NCI-H2227 (cell line): ENCODE results near the gene MAX.

Source experiments
- DNase-seq: peaks from one replicate; lab custom pipeline; 2025; ENCODE audit not compliant: unreplicated experiment; lab: John Stamatoyannopoulos, UW

MAX gene

GRCh38 chr14:65074449-65075150 is 27.7 kb downstream of the MAX start:
- no peak for DNase-seq

DNA sequence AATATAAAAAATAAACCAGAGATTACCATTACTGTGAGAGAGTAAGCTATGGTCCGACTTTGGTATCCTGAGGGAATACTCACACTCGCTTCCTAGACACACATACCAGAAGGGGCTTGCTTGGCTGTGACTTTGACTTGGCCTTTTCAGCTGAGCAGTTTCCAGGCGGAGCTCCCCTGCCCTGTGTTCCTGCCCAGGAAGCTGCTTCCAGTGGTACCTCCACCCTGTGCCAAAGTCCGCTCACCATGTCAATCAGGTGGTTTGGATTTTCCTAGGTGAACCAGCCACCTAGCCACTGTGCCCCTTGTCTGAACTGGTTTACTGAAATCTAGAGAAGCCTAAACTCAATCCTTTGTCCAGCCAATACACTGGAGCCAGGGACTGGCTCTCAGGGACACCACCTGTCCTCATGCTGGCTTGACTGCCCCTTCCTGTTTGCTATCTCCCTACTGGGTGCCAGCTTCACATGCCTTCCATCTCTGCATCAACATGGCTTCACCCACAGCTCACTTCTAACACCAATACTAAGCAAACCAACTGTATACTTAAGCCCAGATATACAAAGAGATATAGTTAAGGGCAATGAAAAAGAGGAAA is 28.6 kb downstream of the MAX start:
- DNase-seq = no peak

DNA sequence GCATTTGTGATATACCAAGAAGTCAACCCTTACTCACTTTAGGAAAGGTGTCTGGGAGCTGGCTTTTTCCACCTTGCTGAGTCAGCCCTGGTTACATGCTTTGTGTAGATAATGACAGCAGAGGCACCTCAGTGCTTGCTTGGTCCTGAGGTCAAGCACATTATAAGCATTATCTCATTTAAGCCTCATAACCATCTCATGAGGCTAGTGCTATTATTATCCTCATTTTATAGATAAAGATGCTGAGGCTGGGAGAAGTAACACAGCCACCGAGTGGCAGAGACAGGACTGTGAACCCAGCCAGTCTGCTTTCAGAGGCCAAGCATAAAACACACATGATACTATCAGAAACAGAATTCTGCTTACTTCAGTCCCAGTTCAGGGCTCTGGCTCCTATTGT is 29.4 kb downstream of the MAX start:
- DNase-seq = no peak

DNA sequence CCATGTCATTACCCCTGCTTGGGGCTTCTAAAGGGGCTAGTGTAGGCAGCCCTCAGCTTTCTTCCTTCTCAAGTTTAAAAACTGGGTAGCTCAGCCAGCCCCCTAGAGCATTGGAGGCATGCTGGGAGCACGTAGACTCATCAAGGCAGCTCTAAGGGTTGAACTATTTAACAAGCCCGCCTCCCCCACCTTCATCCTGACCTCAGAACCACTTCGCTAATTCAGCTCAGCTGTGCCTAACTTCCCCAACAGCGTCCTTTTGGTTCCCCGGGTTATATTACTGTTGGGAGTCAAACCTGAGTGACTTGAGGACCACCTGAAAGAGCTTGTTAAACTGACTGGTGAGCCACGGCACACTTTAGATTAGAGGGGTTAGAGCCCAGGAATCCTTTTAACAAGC is 30.1 kb downstream of the MAX start:
- DNase-seq = no peak

DNA sequence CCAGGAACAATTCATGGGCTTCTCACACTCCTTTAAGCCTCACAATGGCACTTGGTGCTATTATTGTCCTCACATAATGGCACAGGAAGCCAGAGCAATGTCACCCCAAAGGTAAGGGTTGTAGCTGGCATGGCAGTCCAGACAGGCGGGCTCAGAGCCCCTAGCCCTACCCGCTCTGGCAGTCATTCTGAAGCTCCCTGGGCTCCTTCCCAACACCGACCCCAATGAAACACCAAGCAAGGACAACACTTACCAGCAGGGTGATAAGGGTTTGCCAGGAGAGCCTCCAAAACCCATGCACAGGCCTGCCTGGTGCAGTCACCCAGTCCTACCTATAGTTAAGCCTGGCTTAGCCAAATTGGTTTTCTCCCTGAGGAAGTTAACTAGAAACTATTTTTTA is 30.8 kb downstream of the MAX start:
- no peak for DNase-seq

GRCh38 chr14:65070471-65070976 is 31.8 kb downstream of the MAX start:
- peak; percentile 25 for DNase-seq

DNA sequence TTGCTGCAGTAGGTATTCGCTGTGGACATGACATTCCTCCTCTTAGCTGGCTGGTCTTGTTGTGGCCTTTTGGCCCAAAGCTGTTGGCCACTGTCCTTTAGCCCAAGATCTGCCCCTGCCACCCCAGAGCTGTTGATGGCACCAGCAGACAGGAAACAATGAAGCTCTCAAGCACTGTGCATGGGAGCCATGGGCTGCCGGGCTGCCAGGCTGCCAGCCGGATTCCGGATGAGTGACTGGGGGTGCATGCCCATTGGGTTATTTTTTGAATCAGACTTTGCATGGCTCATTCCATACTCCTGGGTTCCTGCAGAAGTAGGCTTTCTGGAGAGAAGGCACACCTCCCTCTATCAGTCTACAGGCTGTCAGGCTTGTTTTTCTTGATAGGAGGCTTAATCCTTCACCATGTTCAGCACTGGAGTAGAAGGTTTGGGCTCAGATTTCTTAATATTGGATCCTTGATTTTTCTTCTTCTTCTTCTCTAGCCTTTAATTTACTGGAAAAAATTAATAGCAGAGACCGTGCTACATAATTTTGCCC is 32.4 kb downstream of the MAX start:
- DNase-seq = no peak

- no peak for DNase-seq
These were observed 36.6 kb downstream of the MAX start for GRCh38 chr14:65065719-65066118.

- DNase-seq = no peak
These were observed 39.9 kb downstream of the MAX start for GRCh38 chr14:65062096-65063075.

DNA sequence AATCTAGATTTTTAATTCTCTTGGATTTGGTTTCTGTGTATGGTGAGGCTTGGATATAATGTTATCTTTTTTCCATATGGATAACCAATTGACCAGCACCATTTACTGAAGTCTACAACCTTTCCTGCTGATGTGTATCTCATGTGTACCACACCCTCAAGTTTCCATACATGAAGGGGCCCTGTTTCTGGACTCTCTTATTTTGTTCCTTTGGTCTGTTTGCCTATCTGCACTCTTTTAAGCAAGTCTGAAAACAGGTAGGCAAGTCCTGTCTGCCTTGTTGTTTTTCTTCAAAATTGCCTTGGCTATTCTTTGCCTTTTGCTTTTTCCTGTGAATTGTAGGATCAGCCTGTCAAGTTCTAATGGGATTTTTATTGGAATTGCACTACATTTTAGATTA is 44.6 kb downstream of the MAX start:
- no peak for DNase-seq

GRCh38 chr14:65054471-65055085 is 47.7 kb downstream of the MAX start:
- DNase-seq = no peak

GRCh38 chr14:65053466-65053865 is 48.9 kb downstream of the MAX start:
- DNase-seq = no peak

- DNase-seq = no peak
These were observed 49.5 kb downstream of the MAX start for GRCh38 chr14:65052832-65053231.

DNA sequence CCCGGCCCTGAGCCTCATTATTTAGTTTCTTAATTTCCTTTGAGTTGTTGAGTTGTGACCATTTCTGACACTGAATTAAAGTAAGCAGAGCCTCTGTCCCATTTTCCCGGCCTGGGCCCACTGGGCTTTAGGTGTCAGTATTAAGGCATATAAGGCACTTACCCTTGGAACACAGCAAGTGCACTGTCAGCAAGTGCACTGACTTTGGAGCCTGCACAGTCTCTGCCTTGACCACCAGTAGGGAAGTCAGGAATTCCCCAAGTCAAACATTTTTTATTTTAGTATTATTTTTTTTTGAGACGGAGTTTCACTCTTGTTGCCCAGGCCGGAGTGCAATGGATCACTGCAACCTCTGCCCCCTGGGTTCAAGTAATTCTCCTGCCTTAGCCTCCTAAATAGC is 56.6 kb downstream of the MAX start:
- no peak for DNase-seq

DNA sequence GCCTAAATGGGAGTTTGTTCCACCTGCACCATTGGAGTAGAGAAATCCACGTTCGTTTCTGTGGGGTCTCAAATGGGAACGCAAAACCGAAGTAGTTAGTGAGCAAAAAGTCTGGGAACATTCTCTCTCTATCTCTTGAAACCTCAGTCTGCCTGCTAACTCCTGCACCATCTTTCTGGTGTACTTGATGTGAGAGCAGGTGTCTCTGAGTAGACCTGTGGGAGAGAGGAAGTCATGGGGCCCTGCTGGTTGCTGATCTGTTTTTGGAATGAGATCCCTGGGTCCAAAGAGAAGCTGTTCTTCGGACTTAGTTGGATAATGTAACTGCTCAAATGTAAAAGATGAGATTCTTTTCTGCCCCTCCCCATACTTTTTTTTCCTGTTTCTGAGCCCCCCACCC is 57.3 kb downstream of the MAX start:
- DNase-seq = no peak

GRCh38 chr14:65044596-65044959 is 57.7 kb downstream of the MAX start:
- DNase-seq = no peak

- no peak for DNase-seq
These were observed 58.3 kb downstream of the MAX start for GRCh38 chr14:65043893-65044595.

DNA sequence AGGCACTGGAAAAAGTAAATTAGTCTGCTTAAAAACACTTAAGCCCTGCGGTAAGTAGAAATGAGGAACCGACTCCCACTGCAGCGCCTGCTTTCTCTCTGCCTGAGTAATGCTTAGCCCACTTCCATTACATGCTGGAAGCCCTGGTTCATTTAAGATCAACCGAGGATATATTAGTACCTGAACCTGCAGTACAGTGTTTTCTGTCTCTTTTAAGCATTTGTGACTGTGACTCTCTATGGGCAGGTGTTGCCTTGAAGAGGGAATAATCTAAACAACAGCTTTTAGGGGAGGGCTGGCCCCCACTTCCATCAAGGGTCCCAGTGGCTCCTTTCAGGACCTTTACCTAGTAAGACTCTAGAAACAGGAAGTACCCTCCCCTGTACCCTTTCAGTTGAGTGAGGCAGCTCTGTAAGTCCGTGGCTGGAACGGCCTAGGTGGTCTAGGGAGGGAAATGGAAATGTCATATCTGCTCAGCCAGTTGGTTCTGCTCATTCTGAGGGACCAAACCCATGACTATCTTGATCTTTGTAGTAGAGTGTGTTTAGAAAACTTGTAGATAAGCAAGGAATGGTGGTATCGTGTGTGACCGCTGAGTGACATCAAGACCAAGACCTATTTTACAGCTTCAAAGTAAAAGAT is 59.5 kb downstream of the MAX start:
- DNase-seq = no peak

DNA sequence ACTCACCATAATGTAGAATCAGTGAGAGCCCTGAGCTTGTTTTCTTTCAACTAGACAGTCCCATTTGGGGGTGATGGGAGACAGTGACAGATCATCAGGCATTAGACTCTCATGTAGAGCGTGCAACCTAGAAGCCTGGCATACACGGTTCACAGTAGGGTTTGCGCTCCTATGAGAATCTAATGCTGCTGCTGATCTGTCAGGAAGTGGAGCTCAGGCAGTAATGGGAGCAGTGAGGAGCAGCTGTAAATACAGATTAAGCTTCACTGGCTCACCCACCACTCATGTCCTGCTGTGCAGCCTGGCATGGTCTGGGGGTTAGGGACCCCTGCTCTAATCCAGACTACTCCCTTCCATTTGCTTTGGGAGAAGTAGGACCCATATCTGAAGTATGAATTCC is 60.0 kb downstream of the MAX start:
- no peak for DNase-seq

- no peak for DNase-seq
These were observed 60.8 kb downstream of the MAX start for GRCh38 chr14:65041434-65041915.
